A549 (cell line): ENCODE measurements around the gene ROPN1L.

ENCODE experiments used
- CEBPB ChIP-seq, 2 experiments: fragments of >200 bp in 1 of 2; sonication (Bioruptor Twin) in 1 of 2; formaldehyde crosslinking in 1 of 2; IDR thresholded peaks; 2 replicates each; pipeline ENCODE4 v1.6.1; 2012 to 2016
- CHD4 ChIP-seq: fragments of 200-600 bp; sonication (generic); IDR thresholded peaks from 2 replicates; pipeline ENCODE4 v1.6.1; 2016; ENCODE audit warnings: antibody characterized with exemption, mild to moderate bottlenecking, borderline replicate concordance
- CTCF ChIP-seq: fragments of >200 bp; sonication (Bioruptor Twin); formaldehyde crosslinking; IDR thresholded peaks from 3 replicates; pipeline ENCODE4 v1.5.1; 2016
- ELK1 ChIP-seq: fragments of 150-350 bp; IDR thresholded peaks from 2 replicates; pipeline ENCODE4 v1.6.1; 2014; ENCODE audit warnings: low read depth, mild to moderate bottlenecking, low read length
- JUN ChIP-seq, 2 experiments: fragments of >200 bp; sonication (Bioruptor Twin); formaldehyde crosslinking; IDR thresholded peaks; 2 replicates in 1 of 2; 3 replicates in 1 of 2; pipeline ENCODE4 v1.6.1; 2016 to 2017
- MAX ChIP-seq: IDR thresholded peaks from 2 replicates; pipeline ENCODE4 v1.6.1; 2012
- ZFP36 ChIP-seq: fragments of 450-650 bp; IDR thresholded peaks from 2 replicates; pipeline ENCODE4 v1.6.1; 2014; ENCODE audit warnings: borderline replicate concordance; ENCODE audit not compliant: partially characterized antibody
- ZNF302 ChIP-seq: fragments of 250-450 bp; sonication (Bioruptor Pico); IDR thresholded peaks from 2 replicates; pipeline ENCODE4 v1.9.0; 2021; ENCODE audit warnings: inconsistent platforms, mild to moderate bottlenecking, moderate library complexity

- no peak for TF ChIP-seq CTCF
- TF ChIP-seq MAX: no peak
- TF ChIP-seq ZNF302 (CRISPR knock-in tag): no peak
- no peak for TF ChIP-seq JUN (IDR thresholded peaks at IDR 0.05)
- TF ChIP-seq ELK1: no peak
- TF ChIP-seq ZFP36: no peak
- no peak for TF ChIP-seq CHD4
- peak in 1 of 2 experiments; percentile 50; a peak in 1 of 4 replicates for TF ChIP-seq CEBPB (IDR thresholded peaks at IDR 0.05)
These were observed 59.9 kb downstream of the ROPN1L start for GRCh38 chr5:10501554-10502075.
